ENCODE measurements around the gene LOXHD1.

- TF ChIP-seq CTCF (IDR thresholded peaks at IDR 0.05) (no peak), POLR2A (IDR thresholded peaks at IDR 0.05) (no peak)
Measured at GRCh38 chr18:46566111-46566510, 90.9 kb downstream of the LOXHD1 start.
